GM23338 (cell line): ENCODE measurements around the gene COA8.

Source experiments
- CREB1 ChIP-seq: fragments of 250-450 bp; sonication (Bioruptor Pico); IDR thresholded peaks from 2 replicates; pipeline ENCODE4 v1.5.0; 2020; ENCODE audit warnings: low read depth, mild to moderate bottlenecking, moderate library complexity
- EZH2 ChIP-seq: fragments of 200-600 bp; sonication (generic); IDR thresholded peaks from one replicate; pipeline ENCODE4 v1.8.0; 2017; ENCODE audit warnings: antibody characterized with exemption, mild to moderate bottlenecking, low read depth; ENCODE audit not compliant: unreplicated experiment
- EZH2phosphoT487 ChIP-seq: fragments of 200-600 bp; sonication (generic); IDR thresholded peaks from one replicate; pipeline ENCODE4 v1.8.1; 2018; ENCODE audit warnings: antibody characterized with exemption; ENCODE audit not compliant: unreplicated experiment
- JUNB ChIP-seq: IDR thresholded peaks from one replicate; pipeline ENCODE4 v1.6.1; 2016; ENCODE audit warnings: antibody characterized with exemption; ENCODE audit not compliant: unreplicated experiment
- POLR2AphosphoS5 ChIP-seq: IDR thresholded peaks from 2 replicates; pipeline ENCODE4 v1.6.1; 2016; ENCODE audit warnings: antibody characterized with exemption, low read depth
- REST ChIP-seq: IDR thresholded peaks from one replicate; pipeline ENCODE4 v1.6.1; 2018; ENCODE audit warnings: antibody characterized with exemption; ENCODE audit not compliant: unreplicated experiment
- STAT1 ChIP-seq: IDR thresholded peaks from one replicate; pipeline ENCODE4 v1.6.1; 2016; ENCODE audit warnings: antibody characterized with exemption; ENCODE audit not compliant: unreplicated experiment
- ZNF114 ChIP-seq: fragments of 250-450 bp; sonication (Bioruptor Pico); IDR thresholded peaks from 2 replicates; pipeline ENCODE4 v1.5.0; 2020; ENCODE audit warnings: mild to moderate bottlenecking, moderate library complexity
- TF ChIP-seq, protein P1 (sequence below), 2 experiments: fragments of 200-600 bp in 1 of 2; sonication (generic) in 1 of 2; conservative IDR thresholded peaks; 2 replicates each; pipeline versions ENCODE4 v1.5.1 to v1.6.1; 2016 to 2017; ENCODE audit warnings: antibody characterized with exemption in 2 of 2, low read depth in 2 of 2, mild to moderate bottlenecking in 2 of 2, moderate library complexity in 1 of 2
- TF ChIP-seq, protein P2 (sequence below): IDR thresholded peaks from 2 replicates; pipeline ENCODE4 v1.6.1; 2016; ENCODE audit warnings: antibody characterized with exemption

- TF ChIP-seq EZH2 (no peak), STAT1 (no peak), POLR2AphosphoS5 (no peak), JUNB (no peak), ZNF114 (CRISPR knock-in tag) (no peak), REST (no peak), CREB1 (no peak), EZH2phosphoT487 (no peak)
- TF ChIP-seq, protein P1, sequence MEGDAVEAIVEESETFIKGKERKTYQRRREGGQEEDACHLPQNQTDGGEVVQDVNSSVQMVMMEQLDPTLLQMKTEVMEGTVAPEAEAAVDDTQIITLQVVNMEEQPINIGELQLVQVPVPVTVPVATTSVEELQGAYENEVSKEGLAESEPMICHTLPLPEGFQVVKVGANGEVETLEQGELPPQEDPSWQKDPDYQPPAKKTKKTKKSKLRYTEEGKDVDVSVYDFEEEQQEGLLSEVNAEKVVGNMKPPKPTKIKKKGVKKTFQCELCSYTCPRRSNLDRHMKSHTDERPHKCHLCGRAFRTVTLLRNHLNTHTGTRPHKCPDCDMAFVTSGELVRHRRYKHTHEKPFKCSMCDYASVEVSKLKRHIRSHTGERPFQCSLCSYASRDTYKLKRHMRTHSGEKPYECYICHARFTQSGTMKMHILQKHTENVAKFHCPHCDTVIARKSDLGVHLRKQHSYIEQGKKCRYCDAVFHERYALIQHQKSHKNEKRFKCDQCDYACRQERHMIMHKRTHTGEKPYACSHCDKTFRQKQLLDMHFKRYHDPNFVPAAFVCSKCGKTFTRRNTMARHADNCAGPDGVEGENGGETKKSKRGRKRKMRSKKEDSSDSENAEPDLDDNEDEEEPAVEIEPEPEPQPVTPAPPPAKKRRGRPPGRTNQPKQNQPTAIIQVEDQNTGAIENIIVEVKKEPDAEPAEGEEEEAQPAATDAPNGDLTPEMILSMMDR (conservative IDR thresholded peaks at IDR 0.05; ENCODE audit: low read depth in 2 of 2): no peak
- TF ChIP-seq, protein P2, sequence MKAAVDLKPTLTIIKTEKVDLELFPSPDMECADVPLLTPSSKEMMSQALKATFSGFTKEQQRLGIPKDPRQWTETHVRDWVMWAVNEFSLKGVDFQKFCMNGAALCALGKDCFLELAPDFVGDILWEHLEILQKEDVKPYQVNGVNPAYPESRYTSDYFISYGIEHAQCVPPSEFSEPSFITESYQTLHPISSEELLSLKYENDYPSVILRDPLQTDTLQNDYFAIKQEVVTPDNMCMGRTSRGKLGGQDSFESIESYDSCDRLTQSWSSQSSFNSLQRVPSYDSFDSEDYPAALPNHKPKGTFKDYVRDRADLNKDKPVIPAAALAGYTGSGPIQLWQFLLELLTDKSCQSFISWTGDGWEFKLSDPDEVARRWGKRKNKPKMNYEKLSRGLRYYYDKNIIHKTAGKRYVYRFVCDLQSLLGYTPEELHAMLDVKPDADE: no peak
Measured at GRCh38 chr14:103526914-103527248, 35.9 kb upstream of the COA8 start.
